Measurements from ENCODE around the gene C20orf202. TPM values are rescaled to one million over a fixed set of nuclear protein-coding genes. Genes with fewer than 3 reads are reported as not detected.
A peak's percentile ranks its signal among the peaks of the same experiment; 100 is the strongest.
"Not testable (repeated sequence)": the region's sequence is repeated elsewhere in the genome, so short reads cannot be mapped to it uniquely, and the experiment has no call there.

Gene C20orf202
- total and polyA plus RNA-seq, 2 donors, result 0.09 to 0.21 TPM

- no peaks in the 10 kb centered on the region for H3K36me3 ChIP-seq (ENCODE audit: insufficient read depth)
- peak overlapping the region; percentile 24 for H3K4me3 ChIP-seq (ENCODE audit: low read depth, low read length)
- no peak overlapping the region for H3K27ac ChIP-seq (ENCODE audit: low read depth)
- 2% methylated on average over 30 of the region's 30 CpGs for WGBS
- DNase-seq (ENCODE audit: extremely low spot score), result no peak
- H3K4me1 ChIP-seq (ENCODE audit: insufficient read depth), result no peaks in the 10 kb centered on the region
These were observed 22.1 kb downstream of the C20orf202 start for GRCh38 chr20:1225263-1225782.

DNA sequence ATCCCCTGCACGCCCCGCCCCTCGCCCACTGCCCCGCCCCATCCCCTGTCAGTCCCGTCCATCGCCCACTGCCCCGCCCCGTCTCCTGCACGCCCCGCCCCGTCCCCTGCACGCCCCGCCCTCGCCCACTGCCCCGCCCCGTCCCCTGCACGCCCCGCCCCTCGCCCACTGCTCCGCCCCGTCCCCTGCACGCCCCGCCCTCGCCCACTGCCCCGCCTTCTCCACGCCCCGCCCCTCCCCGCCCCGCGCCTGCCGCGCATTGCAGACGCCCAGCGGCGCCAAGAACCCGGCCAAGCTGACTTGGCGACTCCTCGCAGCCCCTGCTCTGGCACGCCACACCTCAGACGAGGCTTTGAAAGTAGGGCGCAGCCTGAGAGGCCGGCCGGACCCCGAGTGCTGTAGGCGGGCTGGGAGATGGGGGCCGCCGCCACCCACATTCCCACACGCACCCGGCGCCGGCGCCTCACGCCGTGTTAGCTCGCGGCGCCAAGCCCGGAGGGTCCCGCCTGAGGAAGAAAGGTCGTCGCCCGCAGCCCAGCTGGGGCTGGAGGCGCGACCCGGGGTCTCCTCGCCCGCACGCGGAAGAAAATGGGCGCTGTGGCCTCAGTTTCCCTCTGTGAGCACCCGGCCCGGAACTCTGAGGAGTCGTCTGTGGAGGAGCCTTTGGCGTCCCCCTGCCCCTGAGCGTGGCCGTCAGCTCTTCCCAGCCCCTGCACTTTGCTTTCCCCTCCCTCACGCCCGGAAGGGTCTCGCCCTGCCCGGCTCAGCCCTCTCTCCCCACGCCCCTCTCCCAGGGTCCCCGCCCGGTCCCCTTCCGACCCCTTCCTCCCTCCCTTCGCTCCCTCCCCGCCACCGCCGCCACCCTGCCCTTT lies 22.8 kb downstream of the C20orf202 start, which contains the start of gene RAD21L1:
Gene RAD21L1 (plus strand): TSS at position 262 of the 872 bp plus-strand sequence. CDS start 2,410 bp downstream, outside the sequence.
- DNase-seq (ENCODE audit: extremely low spot score), result no peak
- WGBS, result 2% methylated on average over 88 of the region's 88 CpGs
- H3K36me3 ChIP-seq (ENCODE audit: insufficient read depth), result no peaks in the 10 kb centered on the region
- peak within 1 kb of the TSS; percentile 72 for H3K4me3 ChIP-seq (ENCODE audit: low read depth, low read length)
- no peaks in the 10 kb centered on the region for H3K4me1 ChIP-seq (ENCODE audit: insufficient read depth)
- no peak within 1 kb of the TSS for H3K27ac ChIP-seq (ENCODE audit: low read depth)

- DNase-seq (ENCODE audit: extremely low spot score), result no peak
- no peaks in the 10 kb centered on the region for H3K4me1 ChIP-seq (ENCODE audit: insufficient read depth)
- no peaks in the 10 kb centered on the region for H3K36me3 ChIP-seq (ENCODE audit: insufficient read depth)
- WGBS, result 87% methylated on average over 3 of the region's 3 CpGs
- no peak overlapping the region for H3K4me3 ChIP-seq (ENCODE audit: low read depth, low read length)
- H3K27ac ChIP-seq (ENCODE audit: low read depth), result no peak overlapping the region
These were observed 26.3 kb downstream of the C20orf202 start for GRCh38 chr20:1229541-1229940.

DNA sequence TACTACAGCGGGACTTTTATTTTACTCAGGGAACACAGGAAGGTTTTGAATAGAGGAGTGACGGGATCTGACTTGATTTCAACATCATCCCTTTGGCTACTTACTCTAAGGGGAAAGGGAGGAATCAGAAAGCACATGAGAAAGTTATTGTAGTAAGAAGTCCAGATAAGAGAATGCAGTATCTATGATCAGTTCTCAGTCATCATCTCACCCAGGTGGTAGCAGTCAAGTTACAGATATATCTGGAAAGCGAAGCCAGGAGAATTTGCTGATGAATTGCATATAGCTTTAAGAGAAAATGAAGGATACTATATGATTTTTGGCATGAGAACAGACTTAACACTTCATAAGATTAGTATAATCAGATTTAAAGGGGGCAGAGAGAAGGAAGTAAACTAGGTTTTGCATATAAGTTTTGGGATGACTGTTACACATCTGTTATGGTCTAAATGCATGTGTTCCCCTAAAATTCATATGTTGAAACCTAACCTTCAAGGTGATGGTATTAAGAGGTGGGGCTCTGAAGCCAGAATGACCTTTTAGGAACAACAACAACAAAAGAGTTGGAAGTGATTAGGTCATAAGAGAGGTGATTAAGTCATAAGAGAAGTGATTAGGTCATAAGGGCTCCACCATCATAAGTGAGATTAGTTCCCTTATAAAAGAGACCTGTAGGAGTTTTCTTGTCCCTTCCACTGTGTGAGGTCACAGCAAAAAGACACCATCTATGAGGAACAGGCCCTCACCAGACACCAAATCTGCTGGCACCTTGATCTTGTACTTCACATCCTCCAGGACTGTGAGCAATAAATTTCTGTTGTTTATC lies 29.2 kb downstream of the C20orf202 start:
- H3K4me1 ChIP-seq (ENCODE audit: insufficient read depth), result no peaks in the 10 kb centered on the region
- no peak overlapping the region for H3K4me3 ChIP-seq (ENCODE audit: low read depth, low read length)
- H3K36me3 ChIP-seq (ENCODE audit: insufficient read depth), result no peaks in the 10 kb centered on the region
- DNase-seq (ENCODE audit: extremely low spot score), result no peak
- WGBS, result 70% methylated on average over 3 of the region's 3 CpGs
- H3K27ac ChIP-seq (ENCODE audit: low read depth), result no peak overlapping the region

DNA sequence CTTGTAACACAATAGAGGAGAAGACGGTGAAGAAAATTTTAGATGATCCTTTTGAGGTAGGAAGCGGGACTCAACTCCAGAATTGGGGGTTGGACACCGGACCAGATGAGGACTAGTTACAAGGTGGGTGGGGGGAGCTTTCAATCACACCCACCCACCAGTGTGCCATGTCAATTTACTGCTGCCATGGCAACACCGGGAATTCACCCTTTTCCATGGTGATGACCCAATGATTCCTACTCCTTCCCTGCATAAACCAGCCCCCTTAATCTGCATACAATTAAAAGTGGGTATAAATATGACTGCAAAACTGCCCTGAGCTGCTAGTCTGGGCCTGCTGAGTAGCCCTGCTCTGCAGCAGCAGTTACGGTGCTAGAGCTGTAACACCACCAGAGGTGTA lies 37.3 kb downstream of the C20orf202 start:
- Histone ChIP-seq H3K4me1 (ENCODE audit: insufficient read depth) (no peaks in the 10 kb centered on the region), H3K4me3 (ENCODE audit: low read depth, low read length) (no peak overlapping the region), H3K27ac (ENCODE audit: low read depth) (no peak overlapping the region), H3K36me3 (ENCODE audit: insufficient read depth) (no peaks in the 10 kb centered on the region)
- WGBS, result 72% methylated on average over 5 of the region's 5 CpGs
- no peak for DNase-seq (ENCODE audit: extremely low spot score)

GRCh38 chr20:1241456-1241855 lies 38.2 kb downstream of the C20orf202 start:
- H3K27ac ChIP-seq (ENCODE audit: low read depth), result no peak overlapping the region
- H3K36me3 ChIP-seq (ENCODE audit: insufficient read depth), result no peaks in the 10 kb centered on the region
- H3K4me3 ChIP-seq (ENCODE audit: low read depth, low read length), result no peak overlapping the region
- H3K4me1 ChIP-seq (ENCODE audit: insufficient read depth), result no peaks in the 10 kb centered on the region
- no peak for DNase-seq (ENCODE audit: extremely low spot score)

- 84% methylated on average over 3 of the region's 3 CpGs for WGBS
- Histone ChIP-seq H3K27ac (ENCODE audit: low read depth) (no peak overlapping the region), H3K4me3 (ENCODE audit: low read depth, low read length) (no peak overlapping the region), H3K4me1 (ENCODE audit: insufficient read depth) (no peaks in the 10 kb centered on the region), H3K36me3 (ENCODE audit: insufficient read depth) (no peaks in the 10 kb centered on the region)
- no peak for DNase-seq (ENCODE audit: extremely low spot score)
These were observed 38.8 kb downstream of the C20orf202 start for GRCh38 chr20:1242099-1242498.

- 24% methylated on average over 2 of the region's 2 CpGs for WGBS
- H3K4me3 ChIP-seq (ENCODE audit: low read depth, low read length), result no peak overlapping the region
- no peaks in the 10 kb centered on the region for H3K4me1 ChIP-seq (ENCODE audit: insufficient read depth)
- H3K27ac ChIP-seq (ENCODE audit: low read depth), result no peak overlapping the region
- DNase-seq (ENCODE audit: extremely low spot score), result no peak
- H3K36me3 ChIP-seq (ENCODE audit: insufficient read depth), result no peaks in the 10 kb centered on the region
These were observed 39.3 kb downstream of the C20orf202 start for GRCh38 chr20:1242530-1242929.

DNA sequence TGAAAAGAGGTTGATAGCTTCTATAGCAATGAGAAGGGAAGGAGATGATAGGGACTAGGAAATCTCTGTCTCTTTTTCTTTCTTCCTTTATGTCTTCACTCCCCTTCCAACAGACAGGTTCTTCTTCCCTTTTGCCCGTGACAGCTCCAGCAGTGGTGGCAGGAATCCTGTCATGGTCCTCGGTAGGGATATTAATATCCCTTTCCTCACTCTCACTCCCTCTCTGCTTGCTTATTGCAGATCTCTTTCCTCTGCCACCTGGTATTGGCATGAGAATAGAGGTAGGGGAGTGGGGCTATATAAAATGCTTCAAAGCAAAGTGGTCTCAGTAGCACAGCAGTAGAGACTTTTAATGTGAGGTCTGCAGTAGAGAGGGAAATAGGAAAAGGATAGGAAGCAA lies 42.3 kb downstream of the C20orf202 start:
- 29% methylated on average over 2 of the region's 2 CpGs for WGBS
- no peak for DNase-seq (ENCODE audit: extremely low spot score)
- no peak overlapping the region for H3K27ac ChIP-seq (ENCODE audit: low read depth)
- no peaks in the 10 kb centered on the region for H3K36me3 ChIP-seq (ENCODE audit: insufficient read depth)
- H3K4me1 ChIP-seq (ENCODE audit: insufficient read depth), result no peaks in the 10 kb centered on the region
- no peak overlapping the region for H3K4me3 ChIP-seq (ENCODE audit: low read depth, low read length)

GRCh38 chr20:1247689-1248088 lies 44.4 kb downstream of the C20orf202 start:
- no peak for DNase-seq (ENCODE audit: extremely low spot score)
- H3K27ac ChIP-seq (ENCODE audit: low read depth), result no peak overlapping the region
- H3K4me1 ChIP-seq (ENCODE audit: insufficient read depth), result no peaks in the 10 kb centered on the region
- no peaks in the 10 kb centered on the region for H3K36me3 ChIP-seq (ENCODE audit: insufficient read depth)
- no peak overlapping the region for H3K4me3 ChIP-seq (ENCODE audit: low read depth, low read length)

DNA sequence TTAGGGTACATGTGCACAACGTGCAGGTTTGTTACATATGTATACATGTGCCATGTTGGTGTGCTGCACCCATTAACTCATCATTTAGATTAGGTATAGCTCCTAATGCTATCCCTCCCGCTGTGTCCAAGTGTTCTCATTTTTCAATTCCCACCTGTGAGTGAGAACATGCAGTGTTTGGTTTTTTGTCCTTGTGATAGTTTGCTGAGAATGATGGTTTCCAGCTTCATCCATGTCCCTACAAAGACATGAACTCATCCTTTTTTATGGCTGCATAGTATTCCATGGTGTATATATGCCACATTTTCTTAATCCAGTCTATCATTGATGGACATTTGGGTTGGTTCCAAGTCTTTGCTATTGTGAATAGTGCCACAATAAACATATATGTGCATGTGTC lies 47.0 kb downstream of the C20orf202 start:
- DNase-seq (ENCODE audit: extremely low spot score); H3K27ac ChIP-seq (ENCODE audit: low read depth); H3K4me3 ChIP-seq (ENCODE audit: low read depth, low read length); H3K36me3 ChIP-seq (ENCODE audit: insufficient read depth); H3K4me1 ChIP-seq (ENCODE audit: insufficient read depth): not testable (repeated sequence)
- WGBS, result 94% methylated on average over 2 of the region's 2 CpGs

- 51% methylated on average over 3 of the region's 3 CpGs for WGBS
- no peaks in the 10 kb centered on the region for H3K36me3 ChIP-seq (ENCODE audit: insufficient read depth)
- H3K4me3 ChIP-seq (ENCODE audit: low read depth, low read length), result no peak overlapping the region
- H3K4me1 ChIP-seq (ENCODE audit: insufficient read depth), result no peaks in the 10 kb centered on the region
- DNase-seq (ENCODE audit: extremely low spot score), result no peak
- no peak overlapping the region for H3K27ac ChIP-seq (ENCODE audit: low read depth)
These were observed 49.2 kb downstream of the C20orf202 start for GRCh38 chr20:1252416-1252815.

DNA sequence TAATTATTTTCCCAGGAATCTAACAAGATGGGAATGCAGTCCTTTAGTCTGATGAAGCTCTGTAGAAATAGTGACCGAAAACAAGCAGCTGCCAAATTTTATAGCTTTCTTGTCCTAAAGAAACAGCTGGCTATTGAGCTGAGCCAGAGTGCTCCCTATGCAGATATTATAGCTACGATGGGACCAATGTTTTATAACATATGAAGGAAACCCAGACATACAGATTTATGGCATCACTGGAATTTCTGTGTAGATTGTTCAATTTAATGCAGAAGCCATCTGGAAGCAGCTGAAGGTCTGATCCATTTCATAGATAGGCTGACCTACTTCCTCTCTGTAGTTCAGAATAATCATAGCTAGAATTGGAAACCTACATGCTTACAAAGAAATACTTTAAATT lies 51.0 kb downstream of the C20orf202 start:
- no peak for DNase-seq (ENCODE audit: extremely low spot score)
- Histone ChIP-seq H3K27ac (ENCODE audit: low read depth) (no peak overlapping the region), H3K4me1 (ENCODE audit: insufficient read depth) (no peaks in the 10 kb centered on the region), H3K36me3 (ENCODE audit: insufficient read depth) (no peaks in the 10 kb centered on the region), H3K4me3 (ENCODE audit: low read depth, low read length) (no peak overlapping the region)
- 14% methylated on average over 2 of the region's 2 CpGs for WGBS

DNA sequence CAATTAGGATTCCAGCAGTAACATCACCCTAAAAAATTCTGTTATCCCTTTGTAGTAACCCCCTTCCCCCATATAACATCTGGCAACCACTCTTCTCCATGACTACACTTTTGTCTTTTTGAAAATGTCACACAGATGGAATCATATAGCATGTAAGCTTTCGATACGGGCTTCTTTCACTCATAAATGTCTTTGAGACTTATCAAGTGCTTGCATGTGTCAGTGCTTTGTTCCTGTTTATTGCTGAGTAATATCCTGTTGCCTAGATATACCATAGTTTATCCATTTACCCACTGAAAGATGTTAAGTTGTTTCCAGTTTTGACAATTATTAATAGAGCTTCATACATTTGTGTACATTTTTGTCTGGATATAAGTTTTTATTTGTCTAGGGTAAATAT lies 52.4 kb downstream of the C20orf202 start:
- H3K36me3 ChIP-seq (ENCODE audit: insufficient read depth), result no peaks in the 10 kb centered on the region
- H3K4me3 ChIP-seq (ENCODE audit: low read depth, low read length), result no peak overlapping the region
- H3K4me1 ChIP-seq (ENCODE audit: insufficient read depth), result no peaks in the 10 kb centered on the region
- no peak for DNase-seq (ENCODE audit: extremely low spot score)
- 54% methylated on average over 2 of the region's 2 CpGs for WGBS
- no peak overlapping the region for H3K27ac ChIP-seq (ENCODE audit: low read depth)

Data from urinary bladder (tissue), 4 donors.